PFSK-1 (cell line): ENCODE measurements around the gene AOC2.

Experiments
- FOXP2 ChIP-seq: optimal IDR thresholded peaks from 2 replicates; pipeline ENCODE3; 2011; ENCODE audit warnings: borderline replicate concordance, control low read depth, inconsistent platforms; ENCODE audit not compliant: insufficient read depth; ENCODE audit errors: extremely low read length, extremely low read depth
- POLR2AphosphoS5 ChIP-seq: IDR thresholded peaks from 2 replicates; pipeline ENCODE4 v1.6.1; 2012; ENCODE audit warnings: low read depth, mild to moderate bottlenecking, control low read depth, low read length, moderate library complexity
- SIN3A ChIP-seq: IDR thresholded peaks from 2 replicates; pipeline ENCODE4 v1.6.1; 2012; ENCODE audit warnings: mild to moderate bottlenecking, low read length, moderate library complexity, borderline replicate concordance; ENCODE audit not compliant: insufficient read depth
- TAF1 ChIP-seq: IDR thresholded peaks from 2 replicates; pipeline ENCODE4 v1.6.1; 2012; ENCODE audit warnings: low read length, control low read depth, borderline replicate concordance; ENCODE audit not compliant: insufficient read depth
- TF ChIP-seq, protein P1 (sequence below), 2 experiments: IDR thresholded peaks; 2 replicates each; pipeline versions ENCODE4 v1.6.1 to v1.8.0; 2011 to 2012; ENCODE audit warnings: low read depth in 2 of 2, low read length in 2 of 2, control low read depth in 1 of 2, inconsistent platforms in 1 of 2, mild to moderate bottlenecking in 1 of 2, moderate library complexity in 1 of 2; ENCODE audit not compliant: insufficient read depth in 1 of 2

The AOC2 gene

DNA sequence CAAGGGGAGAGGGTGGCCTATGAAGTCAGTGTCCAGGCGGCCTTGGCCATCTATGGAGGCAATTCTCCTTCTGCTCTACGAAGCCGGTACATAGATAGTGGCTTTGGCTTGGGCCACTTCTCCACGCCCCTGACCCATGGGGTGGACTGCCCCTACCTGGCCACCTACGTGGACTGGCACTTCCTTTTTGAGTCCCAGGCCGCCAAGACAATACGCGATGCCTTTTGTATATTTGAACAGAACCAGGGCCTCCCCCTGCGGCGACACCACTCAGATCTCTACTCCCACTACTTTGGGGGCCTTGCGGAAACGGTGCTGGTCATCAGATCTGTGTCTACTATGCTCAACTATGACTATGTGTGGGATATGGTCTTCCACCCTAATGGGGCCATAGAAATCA is 24.0 kb downstream of the AOC2 start:
- no peak for TF ChIP-seq TAF1
- TF ChIP-seq SIN3A = no peak
- TF ChIP-seq FOXP2 = no peak

DNA sequence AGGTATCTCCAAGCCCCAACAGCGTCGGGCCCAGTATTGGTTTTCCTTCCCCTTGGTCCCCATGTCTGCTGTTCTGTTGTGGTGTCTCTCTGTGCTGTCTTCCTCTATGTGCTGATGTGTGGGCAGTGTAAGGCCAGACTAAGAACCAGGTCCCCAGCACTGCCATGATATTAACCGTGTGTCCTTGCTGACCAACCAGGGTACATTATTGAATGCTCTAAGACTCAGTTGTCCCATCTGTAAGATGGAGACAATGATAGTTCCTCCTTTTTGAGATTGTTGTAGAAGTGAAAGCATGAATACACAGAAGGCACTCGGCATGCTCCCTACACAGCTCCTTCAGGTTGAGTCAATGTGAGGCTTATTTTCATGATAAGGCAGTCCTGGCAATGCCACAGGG is 27.3 kb downstream of the AOC2 start:
- no peak for TF ChIP-seq SIN3A
- TF ChIP-seq FOXP2 = no peak
- TF ChIP-seq, protein P1, sequence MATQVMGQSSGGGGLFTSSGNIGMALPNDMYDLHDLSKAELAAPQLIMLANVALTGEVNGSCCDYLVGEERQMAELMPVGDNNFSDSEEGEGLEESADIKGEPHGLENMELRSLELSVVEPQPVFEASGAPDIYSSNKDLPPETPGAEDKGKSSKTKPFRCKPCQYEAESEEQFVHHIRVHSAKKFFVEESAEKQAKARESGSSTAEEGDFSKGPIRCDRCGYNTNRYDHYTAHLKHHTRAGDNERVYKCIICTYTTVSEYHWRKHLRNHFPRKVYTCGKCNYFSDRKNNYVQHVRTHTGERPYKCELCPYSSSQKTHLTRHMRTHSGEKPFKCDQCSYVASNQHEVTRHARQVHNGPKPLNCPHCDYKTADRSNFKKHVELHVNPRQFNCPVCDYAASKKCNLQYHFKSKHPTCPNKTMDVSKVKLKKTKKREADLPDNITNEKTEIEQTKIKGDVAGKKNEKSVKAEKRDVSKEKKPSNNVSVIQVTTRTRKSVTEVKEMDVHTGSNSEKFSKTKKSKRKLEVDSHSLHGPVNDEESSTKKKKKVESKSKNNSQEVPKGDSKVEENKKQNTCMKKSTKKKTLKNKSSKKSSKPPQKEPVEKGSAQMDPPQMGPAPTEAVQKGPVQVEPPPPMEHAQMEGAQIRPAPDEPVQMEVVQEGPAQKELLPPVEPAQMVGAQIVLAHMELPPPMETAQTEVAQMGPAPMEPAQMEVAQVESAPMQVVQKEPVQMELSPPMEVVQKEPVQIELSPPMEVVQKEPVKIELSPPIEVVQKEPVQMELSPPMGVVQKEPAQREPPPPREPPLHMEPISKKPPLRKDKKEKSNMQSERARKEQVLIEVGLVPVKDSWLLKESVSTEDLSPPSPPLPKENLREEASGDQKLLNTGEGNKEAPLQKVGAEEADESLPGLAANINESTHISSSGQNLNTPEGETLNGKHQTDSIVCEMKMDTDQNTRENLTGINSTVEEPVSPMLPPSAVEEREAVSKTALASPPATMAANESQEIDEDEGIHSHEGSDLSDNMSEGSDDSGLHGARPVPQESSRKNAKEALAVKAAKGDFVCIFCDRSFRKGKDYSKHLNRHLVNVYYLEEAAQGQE (IDR thresholded peaks at IDR 0.05; ENCODE audit: insufficient read depth in 1 of 2, low read depth in 2 of 2, low read length in 2 of 2) = no peak
- no peak for TF ChIP-seq TAF1
- no peak for TF ChIP-seq POLR2AphosphoS5

DNA sequence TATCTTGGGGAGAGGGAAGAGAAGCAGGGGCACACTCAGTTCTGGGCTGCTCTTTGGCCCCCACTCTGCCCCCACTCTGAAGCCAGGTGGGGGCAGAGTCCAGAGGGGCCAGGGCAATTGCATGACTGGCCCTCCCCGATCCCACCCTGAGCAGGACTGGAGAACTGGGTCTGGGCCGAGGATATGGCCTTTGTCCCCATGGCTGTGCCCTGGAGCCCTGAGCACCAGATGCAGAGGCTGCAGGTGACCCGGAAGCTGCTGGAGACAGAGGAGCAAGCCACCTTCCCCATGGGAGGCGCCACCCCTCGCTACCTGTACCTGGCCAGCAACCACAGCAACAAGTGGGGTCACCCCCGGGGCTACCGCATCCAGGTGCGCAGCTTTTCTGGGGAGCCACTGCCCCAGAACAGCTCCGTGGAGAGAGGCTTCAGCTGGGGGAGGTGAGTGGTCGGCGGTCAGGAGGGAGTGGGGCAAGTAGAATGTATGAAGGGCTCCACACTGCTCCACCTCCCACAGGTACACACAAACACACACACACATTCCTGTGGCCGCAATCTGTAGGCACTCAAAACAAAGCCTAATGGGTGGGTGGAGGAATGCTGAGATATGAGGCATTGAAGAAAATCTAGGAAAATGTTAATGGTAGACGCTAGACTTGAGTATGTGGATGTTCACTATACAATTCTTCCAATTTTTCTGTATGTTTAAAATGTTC is 28.0 kb downstream of the AOC2 start:
- TF ChIP-seq FOXP2 (no peak), SIN3A (no peak), TAF1 (no peak), POLR2AphosphoS5 (no peak)
- TF ChIP-seq, protein P1 (IDR thresholded peaks at IDR 0.05; ENCODE audit: insufficient read depth in 1 of 2, low read depth in 2 of 2, low read length in 2 of 2) = no peak

DNA sequence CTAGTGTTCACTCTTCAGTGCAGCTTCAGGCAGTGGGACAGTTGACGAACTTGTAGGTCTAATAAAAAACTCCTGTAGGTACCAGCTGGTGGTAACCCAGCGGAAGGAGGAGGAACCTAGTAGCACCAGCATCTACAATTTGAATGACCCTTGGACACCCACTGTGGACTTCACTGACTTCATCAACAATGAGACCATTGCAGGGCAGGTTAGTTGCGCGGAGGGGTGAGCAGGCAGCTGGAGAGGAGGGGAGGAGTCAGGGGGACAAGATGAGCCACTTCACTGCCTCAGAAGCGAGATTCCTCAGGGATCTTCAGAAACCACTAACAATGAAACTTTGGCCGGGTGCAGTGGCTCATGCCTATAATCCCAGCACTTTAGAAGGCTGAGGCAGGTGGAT is 28.9 kb downstream of the AOC2 start:
- TF ChIP-seq TAF1 (no peak), POLR2AphosphoS5 (no peak), SIN3A (no peak)
- TF ChIP-seq, protein P1 (IDR thresholded peaks at IDR 0.05; ENCODE audit: insufficient read depth in 1 of 2, low read depth in 2 of 2, low read length in 2 of 2) = no peak

DNA sequence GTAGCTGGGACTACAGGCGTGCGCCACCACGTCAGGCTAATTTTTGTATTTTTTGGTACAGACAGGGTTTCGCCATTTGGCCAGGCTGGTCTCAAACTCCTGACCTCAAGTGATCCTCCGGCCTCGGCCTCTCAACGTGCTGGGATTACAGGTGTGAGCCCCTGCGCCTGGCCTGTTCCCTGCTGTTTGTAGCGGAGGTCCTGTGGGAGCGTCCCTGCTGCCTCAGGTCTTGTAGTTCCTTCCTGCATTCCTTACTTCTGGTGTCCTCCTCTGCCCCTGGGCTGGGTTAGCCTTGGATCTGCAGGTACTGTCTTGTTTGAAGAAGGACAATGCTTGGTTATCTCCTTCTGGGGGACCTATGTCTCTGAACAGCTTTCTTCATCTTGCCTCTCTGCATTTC is 32.7 kb downstream of the AOC2 start:
- TF ChIP-seq SIN3A (no peak), FOXP2 (no peak), TAF1 (no peak), POLR2AphosphoS5 (no peak)
- TF ChIP-seq, protein P1 (IDR thresholded peaks at IDR 0.05; ENCODE audit: insufficient read depth in 1 of 2, low read depth in 2 of 2, low read length in 2 of 2) = no peak
